GM19455 (cell line): ENCODE data around the gene RXRA.

ENCODE experiments used
- ATAC-seq: cut with Tn5 transposase; IDR thresholded peaks from one replicate; pipeline ENCODE4 v1.9.1; 2021; ENCODE audit not compliant: unreplicated experiment

The RXRA gene

DNA sequence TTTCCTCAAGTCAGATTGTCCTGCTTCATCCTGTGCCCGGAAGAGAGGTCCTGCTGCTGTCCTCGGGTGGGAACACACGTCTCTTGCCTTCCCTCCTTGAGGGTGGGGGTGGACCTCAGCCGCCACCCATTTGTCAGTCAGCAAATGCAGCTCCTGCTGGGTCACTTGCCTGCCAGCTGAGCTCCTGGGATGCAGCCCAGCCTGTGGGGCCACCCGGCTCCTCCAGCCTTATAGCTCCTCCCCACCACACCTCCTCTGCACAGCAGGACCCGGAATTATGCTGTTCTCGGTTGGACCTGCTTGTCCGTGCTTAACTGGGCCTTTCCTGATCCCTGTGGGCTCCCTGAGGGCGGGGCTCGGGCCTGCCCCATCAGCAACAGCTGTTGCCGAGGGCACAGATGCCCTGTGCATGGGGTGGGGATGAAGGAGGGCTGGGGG lies 52.7 kb downstream of the RXRA start:
- no peak for ATAC-seq

DNA sequence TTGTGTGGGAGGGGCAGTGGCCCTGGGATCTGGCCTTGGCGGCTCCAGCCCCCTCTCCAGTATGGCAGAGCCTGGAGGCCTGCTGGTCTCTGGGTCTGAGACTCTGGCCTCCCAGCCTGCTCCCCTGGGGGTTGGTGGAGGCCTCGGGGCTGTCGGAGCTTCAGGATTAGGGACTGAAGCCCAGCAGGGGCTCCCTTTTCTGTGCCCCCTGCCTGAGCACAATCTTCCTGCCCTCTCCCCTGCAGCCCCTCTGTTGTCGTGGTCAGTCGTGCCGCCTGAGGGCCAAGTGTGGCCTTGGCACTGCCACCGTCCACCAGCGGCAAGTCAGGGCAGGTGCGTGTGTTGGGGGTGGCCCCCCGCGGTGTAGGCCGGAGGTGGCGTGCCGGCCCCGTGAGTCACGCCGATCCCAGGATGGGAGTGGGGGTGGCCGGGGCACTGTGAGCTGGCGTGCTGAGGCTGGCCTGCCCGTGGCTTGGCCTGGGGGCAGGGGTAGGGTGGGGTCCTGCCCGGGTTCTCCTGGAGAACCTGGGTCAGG lies 53.6 kb downstream of the RXRA start:
- no peak for ATAC-seq

DNA sequence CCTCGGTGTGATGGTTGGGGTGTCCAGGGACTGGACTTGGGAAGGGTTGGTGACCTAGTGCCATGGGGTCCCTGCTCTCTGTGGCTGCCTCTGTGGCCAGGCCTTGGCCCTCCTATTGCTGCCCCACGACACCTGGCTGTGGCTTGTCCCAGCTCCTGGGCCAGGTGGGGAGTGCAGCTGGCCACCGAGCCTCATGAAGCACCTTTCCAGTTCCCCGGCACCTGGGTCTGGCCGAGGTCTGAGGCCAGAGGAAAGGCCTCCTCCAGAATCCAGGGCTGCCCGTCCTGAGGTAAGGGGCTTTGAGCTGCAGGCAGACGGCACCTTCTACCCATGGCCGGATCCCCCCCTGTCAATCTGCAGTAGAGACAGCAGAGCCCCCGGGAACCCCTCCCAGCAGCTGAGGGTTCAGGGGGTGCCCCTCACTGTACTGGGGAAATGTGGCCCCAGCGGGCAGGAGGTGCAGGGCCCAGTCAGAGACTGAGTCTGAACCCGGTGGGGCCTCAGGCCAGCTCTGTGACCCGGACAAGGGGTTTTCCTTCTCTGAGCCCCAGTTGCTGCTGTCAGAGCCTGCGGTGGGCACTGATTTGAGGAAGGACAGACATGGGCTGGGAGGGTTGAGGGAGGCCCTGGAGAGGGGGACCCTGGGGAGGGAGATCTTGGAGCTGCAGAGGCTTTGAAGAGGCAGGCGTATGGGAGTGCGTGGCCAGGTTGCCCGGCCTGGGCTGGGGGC lies 54.5 kb downstream of the RXRA start:
- no peak for ATAC-seq

GRCh38 chr9:134381272-134381661 lies 55.0 kb downstream of the RXRA start:
- no peak for ATAC-seq

DNA sequence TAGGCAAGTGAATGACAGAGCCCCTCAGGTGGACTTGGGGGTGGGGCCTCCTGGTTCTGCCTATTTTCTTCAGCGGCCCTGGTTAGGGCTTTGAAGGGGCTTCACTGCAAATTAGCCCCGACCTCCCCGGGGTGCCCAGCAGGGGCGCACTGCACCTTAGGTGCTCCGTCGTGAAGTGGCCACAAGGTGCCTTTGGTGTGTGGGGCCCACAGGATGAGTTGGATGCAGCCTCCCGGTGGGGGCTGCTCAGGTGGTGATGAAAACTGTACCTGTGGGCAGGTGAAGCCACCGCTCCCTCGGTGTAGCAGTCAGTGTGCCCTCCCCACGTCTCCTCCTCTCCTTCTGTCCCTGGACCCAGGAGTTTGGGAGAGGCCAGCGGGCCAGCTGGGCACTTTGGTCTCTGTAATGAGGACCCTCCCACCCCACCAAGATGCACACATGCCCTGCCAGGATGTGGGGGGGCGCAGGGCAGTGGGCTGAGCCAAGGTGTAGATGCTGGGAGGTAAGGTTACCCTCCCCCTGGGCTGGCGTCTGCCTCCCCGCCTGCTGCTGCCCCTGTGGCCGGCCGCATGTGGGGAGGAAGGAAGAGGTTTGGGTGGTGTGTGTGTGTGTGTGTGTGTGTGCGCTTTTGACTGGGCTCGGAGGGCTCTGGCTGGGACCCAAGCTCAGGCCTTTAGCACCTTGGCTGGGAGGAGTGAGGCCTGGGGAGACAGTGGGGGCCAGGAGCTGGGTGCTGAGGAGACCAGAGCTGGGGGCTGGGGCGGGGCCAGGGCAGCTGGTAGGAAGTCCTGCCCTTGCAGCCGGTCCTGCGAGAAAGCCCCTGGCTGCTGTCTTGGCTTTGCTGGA lies 55.6 kb downstream of the RXRA start:
- no peak for ATAC-seq

DNA sequence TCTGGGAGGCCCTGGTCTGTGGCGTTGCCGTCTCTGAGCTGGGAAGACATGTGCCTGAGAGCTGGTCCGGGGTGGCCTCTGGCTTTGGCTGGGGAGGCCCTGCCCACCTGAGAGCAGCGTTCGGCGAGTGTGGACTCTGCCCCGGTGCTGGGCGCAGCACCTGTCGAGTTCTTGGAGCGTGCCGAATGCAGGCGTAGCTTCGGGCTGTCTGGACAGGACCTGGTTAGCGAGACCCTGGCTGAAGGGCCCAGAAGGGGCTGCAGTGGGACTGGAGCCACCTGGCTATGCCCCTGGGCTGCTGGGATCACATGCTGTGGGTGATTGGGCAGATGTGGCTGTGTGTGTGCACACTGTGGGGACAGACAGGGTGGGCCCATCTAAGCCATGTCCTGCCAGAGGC lies 56.5 kb downstream of the RXRA start:
- no peak for ATAC-seq

DNA sequence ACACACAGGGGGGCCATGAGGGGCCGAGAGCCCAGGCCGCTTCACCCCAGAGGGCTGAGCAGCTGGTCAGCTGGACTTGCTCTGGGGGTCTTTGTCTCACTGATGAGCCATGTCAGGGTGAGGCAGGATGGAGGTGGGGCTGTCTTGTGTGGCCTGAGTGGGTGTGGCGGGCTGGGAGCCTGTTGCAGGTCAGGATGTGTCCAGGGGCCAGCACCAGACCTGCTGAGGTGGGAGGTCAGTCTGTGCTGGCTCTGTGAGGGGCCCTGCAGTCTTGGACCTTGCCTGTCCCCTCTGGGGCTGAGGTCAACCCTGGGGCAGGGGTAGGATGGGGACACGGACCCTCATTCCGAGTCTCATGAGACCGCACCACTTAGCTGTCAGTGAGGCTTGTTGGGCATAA lies 56.9 kb downstream of the RXRA start:
- no peak for ATAC-seq

DNA sequence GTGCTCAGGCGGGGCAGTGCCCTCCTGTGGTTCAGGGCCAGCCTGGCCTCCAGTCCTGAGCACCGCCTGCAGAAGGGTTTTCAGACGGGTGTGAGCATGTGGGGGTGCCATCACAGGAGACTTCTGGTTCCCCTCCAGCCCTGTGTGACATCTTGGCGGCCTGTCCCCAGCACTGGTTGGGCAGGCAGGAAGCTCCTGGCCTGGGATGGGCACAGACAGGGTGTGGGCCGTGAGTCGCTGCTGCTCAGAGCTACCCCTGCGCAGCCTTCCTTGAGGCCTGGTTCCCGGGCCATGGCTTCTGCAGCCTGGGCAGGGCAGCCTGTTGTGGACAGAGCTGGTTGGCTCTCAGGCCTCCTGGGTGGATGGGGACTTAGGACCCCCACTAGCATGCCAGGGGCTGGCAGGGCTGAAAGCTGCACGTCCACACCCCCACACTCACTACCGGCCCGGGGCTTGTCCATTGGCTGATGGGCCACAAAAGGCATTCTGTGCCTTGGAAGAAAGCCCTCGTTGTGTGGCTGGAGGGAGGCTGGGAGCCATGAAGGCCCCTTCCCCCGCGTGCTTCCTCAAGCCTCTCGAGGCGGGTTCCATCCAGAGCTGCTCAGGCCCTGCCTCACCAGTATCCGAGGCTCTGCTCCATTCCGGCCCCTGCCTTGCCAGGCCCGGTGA lies 58.7 kb downstream of the RXRA start:
- ATAC-seq = no peak

- ATAC-seq = no peak
These were observed 59.7 kb downstream of the RXRA start for GRCh38 chr9:134385915-134386314.

DNA sequence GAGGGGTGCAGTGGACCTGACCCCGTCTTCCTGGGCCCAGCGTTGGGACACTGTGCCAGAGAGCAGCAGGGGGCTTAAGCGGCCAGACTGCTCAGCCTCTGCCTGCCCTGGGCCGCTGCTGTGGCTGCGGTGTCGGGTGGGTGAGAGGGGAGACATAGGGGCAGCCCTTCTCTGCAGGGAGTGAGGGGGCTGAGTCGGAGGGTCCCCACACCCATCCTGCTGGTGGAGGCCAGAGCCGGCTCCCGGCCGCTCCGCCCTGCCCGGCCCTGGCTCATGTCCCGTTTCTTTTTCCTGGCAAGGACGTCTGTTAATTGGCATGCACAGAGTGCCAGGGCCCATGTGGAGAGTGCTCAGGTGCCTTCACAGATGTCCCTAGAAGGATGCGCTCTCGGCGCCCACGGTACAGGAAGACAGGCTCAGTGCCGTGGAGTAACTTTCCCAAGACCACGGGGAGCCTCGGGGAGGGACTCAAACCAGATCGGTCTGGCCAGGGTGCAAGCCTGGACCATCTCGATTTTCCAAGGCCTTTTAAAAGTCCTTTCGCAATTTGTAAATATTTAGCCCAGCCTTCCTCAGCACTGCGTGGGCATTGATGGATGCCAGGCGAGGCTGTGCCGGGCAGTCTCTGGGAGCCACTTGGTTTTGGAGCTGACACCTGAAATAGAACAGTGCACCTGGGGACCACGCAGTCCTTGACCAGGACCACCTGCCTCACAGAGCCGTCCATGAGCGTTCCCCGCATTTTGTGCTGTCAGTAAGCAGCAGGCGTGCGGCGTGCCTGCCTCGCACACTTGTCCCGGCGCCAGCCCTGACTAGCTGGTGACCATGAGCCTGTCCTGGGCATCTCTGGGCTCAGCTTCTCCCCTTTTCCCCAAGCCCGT lies 60.9 kb downstream of the RXRA start:
- no peak for ATAC-seq

GRCh38 chr9:134388289-134388808 lies 62.1 kb downstream of the RXRA start:
- ATAC-seq = no peak

DNA sequence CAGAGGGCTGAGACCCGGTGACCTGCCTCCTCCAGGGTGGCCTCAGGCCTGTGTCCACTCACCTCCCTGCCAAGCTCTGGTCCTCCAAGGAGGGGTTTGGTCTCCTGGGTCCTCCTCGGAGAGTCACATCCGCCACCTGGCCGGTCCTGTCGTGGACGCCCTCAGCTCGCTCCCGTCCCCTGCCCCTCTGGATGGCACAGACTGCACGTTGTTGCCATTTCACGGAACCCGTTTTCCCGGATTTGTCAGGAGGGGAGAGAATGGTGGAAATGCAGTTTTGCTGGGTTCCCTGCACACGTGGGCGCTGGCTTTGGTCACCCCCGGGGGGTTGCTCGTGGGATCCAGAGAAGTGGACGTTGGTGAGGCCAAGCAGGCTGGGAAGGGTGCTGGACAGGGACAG lies 62.7 kb downstream of the RXRA start:
- ATAC-seq = no peak

DNA sequence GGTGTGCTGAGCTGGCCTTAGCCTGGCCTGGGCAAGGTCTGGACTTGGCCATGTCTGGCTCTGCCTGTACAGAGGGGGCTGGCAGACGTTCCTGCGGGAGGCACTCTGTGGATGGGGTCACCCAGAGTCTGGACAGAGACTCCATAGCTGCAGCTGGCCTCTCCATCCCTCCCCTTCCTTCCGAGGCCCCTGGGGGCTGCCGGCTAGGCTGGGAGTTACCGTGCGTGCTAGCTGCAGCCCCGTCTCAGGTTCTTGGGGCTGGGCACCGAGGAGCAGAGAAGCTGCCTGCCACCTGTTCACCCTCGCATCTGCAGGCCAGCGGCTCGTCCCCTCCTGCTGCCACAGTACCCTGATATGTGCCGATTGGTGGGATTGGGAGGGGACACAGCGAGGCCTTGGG lies 63.4 kb downstream of the RXRA start:
- no peak for ATAC-seq

- no peak for ATAC-seq
These were observed 64.3 kb downstream of the RXRA start for GRCh38 chr9:134390537-134390936.

- peak; percentile 15 for ATAC-seq
These were observed 64.7 kb downstream of the RXRA start for GRCh38 chr9:134390947-134391318.

DNA sequence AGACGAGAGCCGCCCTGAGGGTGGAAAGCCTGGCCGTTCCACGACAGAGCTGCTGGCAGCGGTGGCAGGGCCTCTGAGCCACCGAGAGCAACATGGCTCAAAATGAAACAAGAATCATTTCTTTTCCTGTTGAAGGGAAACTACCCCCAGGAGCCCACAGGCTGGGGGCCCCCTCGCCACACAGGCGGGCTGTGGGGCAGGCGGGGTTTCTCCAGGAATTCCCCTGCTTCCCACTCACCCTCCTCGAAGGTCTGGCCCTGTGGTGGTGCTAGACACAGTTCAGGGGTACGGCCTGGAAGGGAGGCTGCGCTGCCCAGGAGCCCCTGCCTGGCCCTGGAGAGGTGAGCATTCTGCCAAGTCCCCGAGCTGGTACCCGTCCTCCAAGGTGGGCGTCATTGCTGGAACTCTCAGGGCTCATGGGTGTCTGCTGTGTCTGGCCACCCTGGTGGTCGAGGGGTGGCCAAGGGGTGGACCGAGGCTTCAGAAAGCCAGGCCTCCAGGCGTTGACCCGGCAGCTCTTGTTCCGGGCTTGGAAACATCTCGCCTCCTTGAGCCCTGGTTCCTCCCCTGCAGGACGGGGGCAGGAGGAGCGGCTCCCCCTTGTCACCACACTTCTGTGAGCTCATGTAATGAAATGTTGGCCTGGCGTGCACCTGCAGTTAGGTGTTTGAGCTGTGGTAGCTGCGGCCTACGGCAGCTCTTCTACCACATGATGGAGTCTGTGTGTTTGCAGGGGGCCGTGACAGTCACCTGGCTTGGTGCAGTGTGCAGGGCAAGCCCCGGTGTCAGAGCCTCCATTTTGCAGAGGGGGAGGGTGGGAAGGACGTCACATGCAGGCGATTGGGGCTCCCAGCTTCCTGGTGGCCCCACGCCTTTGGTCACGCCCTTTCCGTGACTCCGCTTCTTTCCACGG lies 65.3 kb downstream of the RXRA start:
- ATAC-seq = peak; percentile 39

DNA sequence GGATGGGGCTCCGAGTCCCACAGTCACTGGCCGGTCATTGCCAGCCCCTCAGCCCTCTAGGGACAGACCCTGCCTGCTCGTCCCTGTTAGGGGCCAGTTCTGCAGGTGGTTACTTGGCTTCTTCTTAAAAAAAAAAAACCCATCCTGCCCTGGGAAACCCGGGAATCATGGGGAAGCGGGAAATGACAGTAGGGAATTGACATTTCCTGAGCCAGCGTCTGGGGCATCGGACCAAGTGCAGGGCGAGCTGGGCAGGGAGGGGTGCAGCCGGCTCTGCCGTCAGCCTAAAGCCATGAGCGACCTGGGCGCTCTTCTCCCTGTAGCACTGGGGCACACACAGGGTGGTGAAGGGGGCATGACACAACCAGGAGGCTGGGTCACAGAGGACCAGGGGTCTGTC lies 66.6 kb downstream of the RXRA start:
- no peak for ATAC-seq

DNA sequence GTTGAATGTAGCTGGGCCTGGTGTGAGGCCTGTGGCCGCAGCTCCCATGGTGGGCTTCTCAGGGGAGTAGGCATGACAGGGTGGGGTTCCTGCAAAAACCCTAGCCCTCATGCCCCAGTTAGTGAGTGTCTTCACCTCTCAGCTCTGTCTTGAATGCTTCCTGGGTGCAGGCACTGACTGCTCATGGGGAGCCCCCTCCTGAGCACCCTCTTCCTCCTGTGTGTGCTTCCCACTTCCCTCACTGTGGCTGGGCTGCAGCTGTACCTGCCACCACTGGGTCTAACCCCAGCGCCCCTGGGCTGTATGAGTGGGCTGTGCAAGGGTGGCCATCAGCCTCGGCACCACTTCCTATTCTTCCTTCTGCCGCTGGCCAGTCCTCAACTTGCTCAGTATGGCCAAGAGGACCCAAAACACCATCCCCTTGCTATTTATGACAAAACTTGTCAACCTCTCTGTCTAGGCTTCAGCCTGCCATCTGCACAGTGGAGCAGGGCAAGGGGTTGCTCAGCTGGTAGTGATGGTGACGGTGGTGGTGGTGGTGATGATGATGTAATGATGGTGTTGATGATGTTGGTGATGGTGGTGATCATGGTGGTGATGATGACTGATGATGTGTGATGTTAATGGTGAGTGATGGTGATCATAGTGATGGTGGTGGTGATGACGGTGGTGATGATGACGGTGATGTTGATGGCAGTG lies 67.5 kb downstream of the RXRA start:
- no peak for ATAC-seq

DNA sequence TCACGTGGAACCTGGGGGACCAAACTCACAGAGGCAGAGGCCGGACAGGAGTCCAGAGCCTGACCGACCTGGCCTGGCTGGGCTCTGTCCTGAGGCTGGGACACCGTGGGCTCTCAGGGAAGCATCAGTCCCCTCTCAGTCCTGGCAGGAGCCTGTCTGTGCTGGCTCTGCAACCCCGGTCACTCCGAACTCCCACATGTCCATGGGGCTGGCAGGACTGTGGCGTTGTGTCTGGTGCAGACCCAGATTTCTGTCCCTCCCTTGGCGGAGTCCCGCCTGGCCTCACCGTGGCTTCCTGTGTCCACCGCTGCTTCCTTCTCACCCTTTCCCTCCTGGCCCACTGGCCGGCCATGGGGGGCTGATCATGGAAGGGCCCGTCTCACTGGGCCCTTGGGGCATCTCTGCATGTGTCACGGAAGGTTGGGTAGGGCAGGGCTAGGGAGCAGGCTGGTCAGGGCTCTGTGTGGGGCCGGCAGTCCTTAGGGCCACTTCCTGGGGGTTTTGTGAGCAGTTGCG lies 68.8 kb downstream of the RXRA start:
- ATAC-seq = no peak
